ENCODE results near the gene SGSM2.

DNA sequence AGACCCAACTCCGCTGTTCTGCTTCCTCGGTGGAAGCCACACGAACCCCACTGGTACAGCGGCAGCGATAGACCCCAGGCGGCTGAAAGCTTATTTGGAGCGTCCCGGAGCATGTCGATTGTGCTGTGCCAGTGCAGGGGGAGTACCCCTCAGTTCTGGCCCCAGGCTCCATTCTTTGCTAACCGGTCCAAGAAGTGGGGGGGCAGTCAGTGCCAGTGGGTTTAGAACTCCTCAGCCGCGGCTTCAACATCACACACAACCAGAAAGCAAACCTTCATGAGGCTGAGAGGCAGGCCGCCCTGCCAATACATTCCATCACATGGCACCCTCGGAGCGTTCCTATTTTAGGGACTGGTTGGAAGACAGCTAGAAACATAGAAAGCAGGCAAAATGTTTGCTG is 65.2 kb downstream of the SGSM2 start:
- TF ChIP-seq, protein P1, sequence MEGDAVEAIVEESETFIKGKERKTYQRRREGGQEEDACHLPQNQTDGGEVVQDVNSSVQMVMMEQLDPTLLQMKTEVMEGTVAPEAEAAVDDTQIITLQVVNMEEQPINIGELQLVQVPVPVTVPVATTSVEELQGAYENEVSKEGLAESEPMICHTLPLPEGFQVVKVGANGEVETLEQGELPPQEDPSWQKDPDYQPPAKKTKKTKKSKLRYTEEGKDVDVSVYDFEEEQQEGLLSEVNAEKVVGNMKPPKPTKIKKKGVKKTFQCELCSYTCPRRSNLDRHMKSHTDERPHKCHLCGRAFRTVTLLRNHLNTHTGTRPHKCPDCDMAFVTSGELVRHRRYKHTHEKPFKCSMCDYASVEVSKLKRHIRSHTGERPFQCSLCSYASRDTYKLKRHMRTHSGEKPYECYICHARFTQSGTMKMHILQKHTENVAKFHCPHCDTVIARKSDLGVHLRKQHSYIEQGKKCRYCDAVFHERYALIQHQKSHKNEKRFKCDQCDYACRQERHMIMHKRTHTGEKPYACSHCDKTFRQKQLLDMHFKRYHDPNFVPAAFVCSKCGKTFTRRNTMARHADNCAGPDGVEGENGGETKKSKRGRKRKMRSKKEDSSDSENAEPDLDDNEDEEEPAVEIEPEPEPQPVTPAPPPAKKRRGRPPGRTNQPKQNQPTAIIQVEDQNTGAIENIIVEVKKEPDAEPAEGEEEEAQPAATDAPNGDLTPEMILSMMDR (IDR thresholded peaks at IDR 0.05; ENCODE audit: low read length): no peak
- no peak for TF ChIP-seq EZH2 (IDR thresholded peaks at IDR 0.05; ENCODE audit: borderline replicate concordance, low read length)
